Activated naive CD8-positive, alpha-beta T cell treated with anti-CD3 and anti-CD28 coated beads, Interleukin-2, amount 10 ng/mL, durations not matched to agents 7 days and 5 days (primary cell): ENCODE data around the gene PRKCB. TPM values are rescaled to one million over a fixed set of nuclear protein-coding genes. Genes with fewer than 3 reads are reported as not detected.

Source experiments
- ATAC-seq: fragments of 150-1000 bp; cut with Tn5 transposase; one replicate; pipeline ENCODE4 v1.10.0; 2021; ENCODE audit warnings: low read depth, moderate library complexity
- POLR2A ChIA-PET: fragments of 350-600 bp; sonication (Branson Sonifier 250); formaldehyde crosslinking; loops from one replicate; lab custom pipeline; 2021; ENCODE audit warnings: antibody characterized with exemption; lab: Charles Lee
- DNase-seq: peaks from one replicate; pipeline ENCODE4 v3.0.0; 2021
- H3K27ac Mint-ChIP-seq: one replicate; pipeline ENCODE4 v1.8.0; 2022; ENCODE audit warnings: mild to moderate bottlenecking, mixed read lengths
- H3K27me3 Mint-ChIP-seq: one replicate; pipeline ENCODE4 v1.8.0; 2022; ENCODE audit warnings: mild to moderate bottlenecking, moderate library complexity, mixed read lengths
- H3K36me3 Mint-ChIP-seq: one replicate; pipeline ENCODE4 v1.8.0; 2021; ENCODE audit warnings: mild to moderate bottlenecking, mixed read lengths
- H3K4me1 Mint-ChIP-seq: one replicate; pipeline ENCODE4 v1.8.0; 2021; ENCODE audit warnings: mixed read lengths
- H3K4me3 Mint-ChIP-seq: one replicate; pipeline ENCODE4 v1.8.0; 2022; ENCODE audit warnings: mild to moderate bottlenecking, moderate library complexity, mixed read lengths
- H3K9me3 Mint-ChIP-seq: one replicate; pipeline ENCODE4 v1.8.0; 2021; ENCODE audit warnings: mixed read lengths
- total RNA-seq, 2 experiments: library from RNA; stranded (reverse); gene quantifications; one replicate each; pipeline ENCODE4 v1.2.3, GENCODE V29; 2021

PRKCB gene
- total RNA-seq, 2 experiments from 2014 or later: 120 to 123 TPM

DNA sequence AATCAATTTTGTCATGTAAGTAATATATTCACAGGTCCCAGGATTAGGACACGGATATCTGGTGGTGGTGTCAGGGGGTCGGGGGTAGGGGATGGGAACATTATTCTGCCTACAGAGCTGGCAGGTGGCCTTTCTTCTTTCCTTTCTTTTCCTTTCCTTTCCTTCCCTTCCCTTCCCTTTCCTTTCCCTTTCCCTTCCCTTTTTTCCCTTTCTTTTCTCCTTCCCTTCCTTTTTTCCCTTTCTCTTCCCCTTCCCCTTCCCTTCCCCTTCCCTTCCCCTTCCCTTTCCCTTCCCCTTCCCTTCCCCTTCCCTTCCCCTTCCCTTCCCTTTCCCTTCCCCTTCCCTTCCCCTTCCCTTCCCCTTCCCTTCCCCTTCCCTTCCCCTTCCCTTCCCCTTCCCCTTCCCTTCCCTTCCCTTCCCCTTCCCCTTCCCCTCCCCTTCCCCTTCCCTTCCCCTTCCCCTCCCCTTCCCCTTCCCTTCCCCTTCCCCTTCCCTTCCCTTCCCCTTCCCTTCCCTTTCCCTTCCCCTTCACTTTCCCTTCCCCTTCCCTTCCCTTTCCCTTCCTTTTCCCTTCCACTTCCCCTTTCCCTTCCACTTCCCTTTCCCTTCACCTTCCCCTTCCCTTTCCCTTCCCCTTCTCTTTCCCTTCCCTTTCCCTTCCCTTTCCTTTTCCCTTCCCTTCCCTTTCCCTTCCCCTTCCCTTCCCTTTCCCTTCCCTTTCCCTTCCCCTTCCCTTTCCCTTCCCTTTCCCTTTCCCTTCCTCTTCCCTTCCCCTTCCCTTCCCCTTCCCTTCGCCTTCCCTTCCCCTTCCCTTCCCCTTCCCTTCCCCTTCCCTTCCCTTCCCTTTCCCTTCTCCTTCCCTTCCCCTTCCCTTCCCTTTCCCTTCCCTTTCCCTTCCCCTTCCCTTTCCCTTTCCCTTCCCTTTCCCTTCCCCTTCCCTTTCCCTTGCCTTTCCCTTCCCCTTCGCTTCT is 145.9 kb downstream of the PRKCB start:
- DNase-seq (no peak), ATAC-seq (no peak)
- no peaks in the 10 kb centered on the region for H3K27me3 Mint-ChIP-seq
- no peak overlapping the region for H3K4me3 Mint-ChIP-seq
- H3K27ac Mint-ChIP-seq: no peak overlapping the region
- POLR2A ChIA-PET: no interaction called here
- peaks cover 4% of the 10 kb centered on the region for H3K4me1 Mint-ChIP-seq
- H3K36me3 Mint-ChIP-seq: peaks cover 6% of the 10 kb centered on the region
- no peaks in the 10 kb centered on the region for H3K9me3 Mint-ChIP-seq

DNA sequence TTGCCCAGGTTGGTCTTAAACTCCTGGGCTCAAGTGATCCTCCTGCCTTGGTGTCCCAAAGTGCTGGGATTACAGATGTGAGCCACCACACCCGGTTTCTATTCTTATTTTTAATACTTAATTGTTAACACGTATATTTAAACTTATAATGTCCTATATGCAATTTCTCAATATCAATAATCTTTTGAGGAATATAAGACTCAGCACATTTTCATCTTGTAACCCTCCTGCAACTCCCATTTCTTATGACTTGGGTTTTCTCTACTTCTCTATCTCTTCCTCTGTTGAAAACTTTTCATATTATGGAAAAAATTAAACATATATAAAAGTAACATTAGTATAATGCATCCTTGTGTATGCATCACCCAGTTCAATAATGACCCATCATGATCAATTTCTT is 150.7 kb downstream of the PRKCB start:
- H3K4me3 Mint-ChIP-seq: no peak overlapping the region
- DNase-seq (no peak), ATAC-seq (no peak)
- peaks cover 10% of the 10 kb centered on the region for H3K4me1 Mint-ChIP-seq
- H3K9me3 Mint-ChIP-seq: peaks cover 2% of the 10 kb centered on the region
- H3K36me3 Mint-ChIP-seq: peaks cover 28% of the 10 kb centered on the region
- POLR2A ChIA-PET: no interaction called here
- H3K27me3 Mint-ChIP-seq: no peaks in the 10 kb centered on the region
- H3K27ac Mint-ChIP-seq: no peak overlapping the region

DNA sequence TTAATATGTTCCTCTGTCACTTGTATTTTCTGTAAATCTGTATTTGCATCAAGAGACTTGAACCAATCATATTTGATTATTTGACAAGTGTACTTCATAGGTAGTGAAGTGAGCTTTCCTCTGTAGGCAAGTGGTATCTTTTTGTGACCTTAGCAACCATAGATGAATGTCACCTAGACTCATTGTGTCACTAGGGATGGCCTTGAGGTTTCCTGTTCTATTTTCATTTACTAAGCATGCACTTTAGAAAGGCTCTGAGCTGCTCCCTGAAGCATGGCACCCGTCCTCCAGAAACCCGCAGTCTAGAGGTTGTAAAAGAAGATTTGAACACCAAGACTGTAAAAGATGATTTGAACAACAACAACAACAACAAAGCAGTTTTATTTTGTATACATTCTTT is 151.7 kb downstream of the PRKCB start:
- ATAC-seq: peak; percentile 70
- Mint-ChIP-seq H3K36me3 (peaks cover 33% of the 10 kb centered on the region), H3K4me3 (no peak overlapping the region), H3K9me3 (peaks cover 2% of the 10 kb centered on the region), H3K27ac (no peak overlapping the region), H3K27me3 (no peaks in the 10 kb centered on the region), H3K4me1 (peaks cover 10% of the 10 kb centered on the region)
- no peak for DNase-seq
- POLR2A ChIA-PET: no interaction called here

DNA sequence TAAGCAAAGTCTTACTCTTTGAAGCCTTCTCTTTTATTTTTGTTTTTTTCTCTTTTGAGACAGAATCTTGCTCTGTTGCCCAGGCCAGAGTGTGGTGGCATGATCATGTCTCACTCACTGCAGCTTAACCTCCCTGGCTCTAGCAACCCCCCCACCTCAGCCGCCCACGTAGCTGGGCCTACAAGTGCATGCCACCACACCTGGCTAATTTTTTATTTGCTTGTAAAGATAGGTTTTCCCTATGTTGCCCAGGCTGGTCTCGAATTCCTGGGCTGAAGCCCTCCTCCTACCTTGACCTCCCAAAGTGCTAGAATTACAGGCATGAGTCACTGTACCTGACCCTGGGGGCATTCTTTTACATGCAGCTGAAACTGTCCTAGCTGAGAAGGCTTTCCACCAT is 154.7 kb downstream of the PRKCB start:
- Mint-ChIP-seq H3K36me3 (peaks cover 38% of the 10 kb centered on the region), H3K27me3 (no peaks in the 10 kb centered on the region), H3K27ac (no peak overlapping the region), H3K9me3 (peaks cover 4% of the 10 kb centered on the region), H3K4me3 (no peak overlapping the region), H3K4me1 (peaks cover 10% of the 10 kb centered on the region)
- POLR2A ChIA-PET: interaction anchor here (0.6 kb wide), 1 partner anchor 188 kb away, joined by 4 read pairs; no protein-coding TSS in a partner anchor
- ATAC-seq (no peak), DNase-seq (no peak)

DNA sequence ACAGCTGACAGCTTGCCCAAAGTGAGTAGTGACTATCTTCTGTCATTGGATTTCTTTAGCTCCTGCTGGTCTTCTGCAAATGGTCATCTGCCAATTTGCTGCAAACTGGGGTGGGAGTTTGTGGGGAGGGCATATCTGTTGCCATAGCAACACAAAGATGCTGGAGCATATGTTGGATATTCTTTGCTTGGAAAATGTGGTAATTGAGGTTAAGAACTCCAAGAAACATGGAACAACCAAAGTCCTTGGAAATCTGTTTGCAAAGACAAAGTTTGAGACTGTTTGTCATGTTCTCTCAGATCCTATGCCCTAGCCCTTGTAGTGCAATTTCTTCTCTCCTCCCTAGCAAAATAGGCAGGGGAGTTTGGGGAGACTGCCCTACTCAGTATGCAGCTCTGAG is 155.3 kb downstream of the PRKCB start:
- peaks cover 4% of the 10 kb centered on the region for H3K9me3 Mint-ChIP-seq
- ATAC-seq (no peak), DNase-seq (no peak)
- H3K27ac Mint-ChIP-seq: no peak overlapping the region
- peaks cover 43% of the 10 kb centered on the region for H3K36me3 Mint-ChIP-seq
- POLR2A ChIA-PET: no interaction called here
- H3K4me1 Mint-ChIP-seq: peaks cover 10% of the 10 kb centered on the region
- H3K4me3 Mint-ChIP-seq: no peak overlapping the region
- H3K27me3 Mint-ChIP-seq: no peaks in the 10 kb centered on the region

DNA sequence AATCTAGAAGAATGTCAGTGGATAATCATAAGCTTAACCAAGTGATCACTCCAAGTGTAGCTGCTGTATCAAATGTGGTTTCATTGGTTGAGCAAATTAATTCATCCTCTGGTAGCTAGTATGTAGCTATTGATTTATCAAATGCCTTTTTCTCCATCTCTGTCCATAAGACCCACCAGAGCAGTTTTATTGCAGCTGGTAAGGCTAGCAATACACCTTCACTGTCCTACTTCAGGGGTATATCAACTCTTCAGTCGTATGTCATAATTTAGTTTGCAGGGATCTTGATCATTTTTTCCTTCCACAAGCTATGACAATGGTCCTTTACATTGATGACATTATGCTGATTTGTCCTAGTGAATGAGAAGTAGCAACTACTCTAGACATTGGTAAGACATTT is 158.8 kb downstream of the PRKCB start:
- no peak overlapping the region for H3K4me3 Mint-ChIP-seq
- H3K27me3 Mint-ChIP-seq: no peaks in the 10 kb centered on the region
- POLR2A ChIA-PET: no interaction called here
- H3K36me3 Mint-ChIP-seq: peaks cover 47% of the 10 kb centered on the region
- DNase-seq: no peak
- H3K4me1 Mint-ChIP-seq: peaks cover 9% of the 10 kb centered on the region
- ATAC-seq: no peak
- no peak overlapping the region for H3K27ac Mint-ChIP-seq
- peaks cover 4% of the 10 kb centered on the region for H3K9me3 Mint-ChIP-seq

DNA sequence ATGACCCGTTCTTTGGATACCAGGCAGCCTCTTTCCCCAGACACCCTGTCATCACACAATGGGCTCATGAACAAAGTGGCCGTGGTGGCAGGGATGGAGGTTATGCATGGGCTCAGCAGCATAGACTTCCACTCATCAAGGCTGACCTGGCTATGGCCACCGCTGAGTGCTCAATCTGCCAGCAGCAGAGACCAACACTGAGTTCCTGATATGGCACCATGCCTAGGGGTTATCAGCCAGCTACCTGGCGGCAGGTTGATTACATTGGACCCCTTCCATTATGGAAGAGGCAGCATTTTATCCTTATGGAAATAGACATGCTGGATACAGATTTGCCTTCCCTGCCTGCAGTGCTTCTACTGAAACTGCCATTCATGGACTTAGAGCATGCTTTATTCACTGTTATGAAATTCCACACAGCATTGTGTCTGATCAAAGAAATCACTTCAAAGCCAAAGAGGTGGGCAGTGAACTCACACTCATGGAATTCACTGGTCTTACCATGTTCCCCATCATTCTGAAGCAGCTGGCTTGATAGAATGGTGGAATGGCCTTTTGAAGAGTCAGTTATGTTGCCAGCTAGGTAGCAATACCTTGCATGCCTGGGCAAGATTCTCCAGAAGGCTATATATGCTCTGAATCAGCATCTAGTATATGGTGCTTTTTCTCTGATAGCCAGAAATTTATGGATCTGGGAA is 160.6 kb downstream of the PRKCB start:
- H3K4me1 Mint-ChIP-seq: peaks cover 8% of the 10 kb centered on the region
- H3K36me3 Mint-ChIP-seq: peaks cover 43% of the 10 kb centered on the region
- POLR2A ChIA-PET: no interaction called here

DNA sequence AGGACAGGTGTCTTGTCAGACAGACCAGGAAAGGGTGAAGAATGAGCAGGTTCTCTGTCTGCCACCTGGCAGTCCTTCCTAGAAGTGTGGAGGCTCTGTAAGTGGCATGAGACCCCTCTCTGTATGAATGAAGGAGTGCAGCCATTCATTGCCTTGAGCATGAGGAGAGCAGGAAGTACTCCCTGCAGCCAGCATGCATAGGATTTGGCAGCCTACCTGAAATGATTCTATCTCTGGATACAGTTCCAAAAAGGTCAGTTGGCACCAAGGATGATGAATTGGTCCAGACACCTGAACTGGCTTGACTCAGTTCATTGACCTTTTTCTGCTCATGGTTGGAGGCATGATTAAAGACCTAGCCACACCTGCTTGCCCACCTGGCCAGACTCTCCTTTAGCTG is 163.0 kb downstream of the PRKCB start:
- peaks cover 11% of the 10 kb centered on the region for H3K4me1 Mint-ChIP-seq
- no peaks in the 10 kb centered on the region for H3K27me3 Mint-ChIP-seq
- peaks cover 42% of the 10 kb centered on the region for H3K36me3 Mint-ChIP-seq
- no peak overlapping the region for H3K27ac Mint-ChIP-seq
- no peak overlapping the region for H3K4me3 Mint-ChIP-seq
- POLR2A ChIA-PET: no interaction called here
- peaks cover 2% of the 10 kb centered on the region for H3K9me3 Mint-ChIP-seq
- ATAC-seq (no peak), DNase-seq (no peak)

More for the DNA sequence above, 160.6 kb downstream of the PRKCB start:
- H3K27me3 Mint-ChIP-seq: no peaks in the 10 kb centered on the region
- H3K9me3 Mint-ChIP-seq: peaks cover 4% of the 10 kb centered on the region
- DNase-seq (no peak), ATAC-seq (no peak)
- H3K4me3 Mint-ChIP-seq: no peak overlapping the region
- no peak overlapping the region for H3K27ac Mint-ChIP-seq

DNA sequence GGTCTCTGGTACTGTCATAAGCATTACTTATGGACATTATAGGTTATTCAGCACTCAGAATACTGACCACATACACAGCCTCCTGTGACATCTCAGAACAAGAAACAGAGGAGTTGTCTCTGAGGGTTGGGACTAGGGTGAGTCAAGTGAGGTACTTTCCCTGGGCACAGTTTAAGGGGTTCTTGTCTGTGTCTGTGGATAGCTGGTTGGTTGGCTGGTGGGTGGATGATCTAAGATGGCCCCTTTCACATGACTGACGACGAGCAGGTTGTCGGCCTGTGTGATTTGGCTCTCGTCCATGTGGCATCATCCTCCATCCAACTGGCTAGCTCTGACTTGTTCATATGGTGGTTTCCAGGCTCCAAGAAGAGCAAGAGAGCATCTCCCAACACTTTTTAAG is 163.9 kb downstream of the PRKCB start:
- no peak overlapping the region for H3K4me3 Mint-ChIP-seq
- H3K36me3 Mint-ChIP-seq: peaks cover 48% of the 10 kb centered on the region
- no peak for ATAC-seq
- POLR2A ChIA-PET: no interaction called here
- H3K9me3 Mint-ChIP-seq: peaks cover 2% of the 10 kb centered on the region
- H3K27me3 Mint-ChIP-seq: no peaks in the 10 kb centered on the region
- H3K27ac Mint-ChIP-seq: no peak overlapping the region
- H3K4me1 Mint-ChIP-seq: peaks cover 11% of the 10 kb centered on the region
- no peak for DNase-seq

DNA sequence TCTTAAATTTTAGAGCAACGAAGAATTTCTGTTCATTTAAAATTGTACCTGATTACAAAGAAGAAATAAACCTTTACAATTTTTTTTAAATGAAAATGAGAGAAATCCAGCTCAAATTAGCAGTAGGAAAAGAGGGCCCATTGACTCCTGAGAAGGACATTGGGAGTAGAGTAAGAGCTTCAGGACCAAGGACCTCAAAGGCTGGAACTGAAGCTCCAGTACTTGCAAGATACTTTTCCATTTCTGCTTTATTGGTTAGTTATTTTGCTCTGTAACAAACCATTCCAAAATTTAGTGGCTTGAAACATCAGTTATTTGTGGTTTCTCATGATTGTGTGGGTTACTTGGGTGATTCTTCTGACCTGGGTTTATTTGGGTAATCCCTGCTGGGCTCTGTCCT is 165.9 kb downstream of the PRKCB start:
- Mint-ChIP-seq H3K4me3 (no peak overlapping the region), H3K36me3 (peaks cover 45% of the 10 kb centered on the region), H3K4me1 (peaks cover 23% of the 10 kb centered on the region), H3K9me3 (peaks cover 2% of the 10 kb centered on the region), H3K27me3 (no peaks in the 10 kb centered on the region), H3K27ac (no peak overlapping the region)
- no peak for ATAC-seq
- no peak for DNase-seq
- POLR2A ChIA-PET: no interaction called here

DNA sequence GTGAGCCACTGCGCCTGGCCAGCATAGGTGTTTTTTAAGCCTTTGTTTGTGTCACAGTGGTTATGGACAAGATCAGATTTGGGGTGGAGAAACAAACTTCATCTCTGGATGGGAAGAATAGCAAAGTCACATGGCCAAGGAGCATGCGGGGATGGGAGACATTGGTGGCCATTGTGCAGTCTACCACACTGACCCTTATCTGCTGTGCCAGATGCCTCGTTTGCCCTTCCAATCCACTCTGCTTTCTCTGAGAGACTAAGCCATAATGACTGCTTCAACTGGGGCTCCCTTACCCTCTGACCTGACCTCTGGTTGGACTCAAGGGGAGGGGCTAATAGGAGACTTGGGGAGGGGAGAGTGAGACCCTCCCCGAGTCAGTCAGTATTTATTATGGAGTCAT is 166.8 kb downstream of the PRKCB start:
- DNase-seq (no peak), ATAC-seq (no peak)
- no peak overlapping the region for H3K4me3 Mint-ChIP-seq
- H3K36me3 Mint-ChIP-seq: peaks cover 41% of the 10 kb centered on the region
- no peaks in the 10 kb centered on the region for H3K27me3 Mint-ChIP-seq
- no peak overlapping the region for H3K27ac Mint-ChIP-seq
- POLR2A ChIA-PET: no interaction called here
- peaks cover 2% of the 10 kb centered on the region for H3K9me3 Mint-ChIP-seq
- H3K4me1 Mint-ChIP-seq: peaks cover 23% of the 10 kb centered on the region

DNA sequence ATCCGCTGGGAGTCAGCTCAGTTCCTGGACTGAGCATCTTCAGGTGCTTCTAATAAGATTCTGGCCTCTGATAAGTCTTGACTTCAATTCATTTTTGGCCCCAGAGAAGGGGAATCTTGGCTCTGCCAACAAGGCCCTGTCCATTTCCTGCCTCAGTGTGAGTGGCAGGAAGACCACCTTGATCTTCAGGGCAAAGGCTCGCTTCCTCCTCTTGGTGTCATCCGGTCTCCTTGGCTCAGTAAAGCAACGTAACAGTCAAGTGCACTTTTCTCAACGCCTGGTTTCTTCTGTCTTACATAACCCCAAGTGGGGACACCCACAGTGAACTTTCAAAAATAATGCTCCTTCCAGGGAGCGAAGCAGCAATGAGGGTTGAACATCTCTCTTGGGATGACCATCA is 169.8 kb downstream of the PRKCB start:
- Mint-ChIP-seq H3K4me1 (peaks cover 28% of the 10 kb centered on the region), H3K9me3 (no peaks in the 10 kb centered on the region), H3K27me3 (no peaks in the 10 kb centered on the region), H3K27ac (peak overlapping the region; percentile 53), H3K36me3 (peaks cover 26% of the 10 kb centered on the region), H3K4me3 (peak overlapping the region; percentile 40)
- ATAC-seq: peak; percentile 78
- POLR2A ChIA-PET: no interaction called here
- DNase-seq: no peak

DNA sequence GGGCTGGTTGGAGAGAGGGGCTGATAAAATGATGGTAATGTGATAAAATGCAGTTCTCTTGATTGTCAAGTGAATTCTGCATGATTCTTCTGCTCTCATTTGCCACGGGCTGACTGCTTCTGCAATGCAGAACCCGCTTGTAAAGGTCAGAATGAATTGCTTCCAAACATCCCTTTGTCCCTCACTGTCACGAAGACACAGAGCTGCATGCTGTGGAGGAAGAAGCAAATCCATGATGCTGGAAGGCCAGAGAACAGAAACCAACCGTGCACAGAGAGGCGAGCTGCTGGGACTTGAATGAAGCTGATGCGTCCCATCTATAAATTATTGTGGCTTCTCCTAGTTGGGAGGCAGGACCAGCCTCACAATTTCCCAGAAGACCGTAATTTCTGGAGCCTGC is 171.6 kb downstream of the PRKCB start:
- no peak overlapping the region for H3K27ac Mint-ChIP-seq
- H3K9me3 Mint-ChIP-seq: no peaks in the 10 kb centered on the region
- POLR2A ChIA-PET: no interaction called here
- DNase-seq (no peak), ATAC-seq (no peak)
- peaks cover 30% of the 10 kb centered on the region for H3K4me1 Mint-ChIP-seq
- H3K36me3 Mint-ChIP-seq: peaks cover 26% of the 10 kb centered on the region
- H3K27me3 Mint-ChIP-seq: no peaks in the 10 kb centered on the region
- H3K4me3 Mint-ChIP-seq: no peak overlapping the region

DNA sequence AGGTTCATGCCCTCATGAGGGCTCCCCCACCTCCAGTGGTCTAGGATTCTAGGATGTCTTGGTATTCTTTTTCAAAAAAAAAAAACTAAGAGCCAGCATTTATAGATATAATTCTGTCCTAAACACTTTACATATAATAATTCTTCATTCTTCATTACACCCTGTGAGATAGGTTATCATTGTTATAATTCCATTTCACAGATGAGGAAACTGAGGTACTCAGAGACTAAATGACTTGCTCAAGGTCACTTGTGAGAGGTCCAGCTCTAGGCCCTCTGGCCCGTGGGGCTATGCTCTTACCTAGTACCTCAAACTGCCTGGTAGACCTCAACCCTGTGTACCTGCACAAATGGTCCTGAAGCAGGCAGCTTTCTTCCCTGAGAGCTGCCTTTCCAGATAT is 172.2 kb downstream of the PRKCB start:
- POLR2A ChIA-PET: no interaction called here
- no peak overlapping the region for H3K27ac Mint-ChIP-seq

More for the DNA sequence above, 172.2 kb downstream of the PRKCB start:
- no peak for DNase-seq
- Mint-ChIP-seq H3K36me3 (peaks cover 25% of the 10 kb centered on the region), H3K27me3 (no peaks in the 10 kb centered on the region), H3K4me1 (peaks cover 34% of the 10 kb centered on the region), H3K9me3 (no peaks in the 10 kb centered on the region), H3K4me3 (no peak overlapping the region)
- no peak for ATAC-seq
